Sigmoid colon (tissue), 7 donors: ENCODE results near the gene PRPF38A. TPM values are rescaled to one million over a fixed set of nuclear protein-coding genes. Genes with fewer than 3 reads are reported as not detected.

Source experiments
- DNase-seq: peaks from one replicate; pipeline ENCODE4 v3.0.0-alpha.2; 2019
- H3K27ac ChIP-seq, 4 donors: fragments of 200-600 bp; sonication (generic); one replicate each; pipeline ENCODE4 v1.5.1; 2016 to 2019; ENCODE audit warnings: mild to moderate bottlenecking in 1 of 4
- H3K27me3 ChIP-seq, 3 donors: fragments of 200-600 bp; sonication (generic); one replicate each; pipeline ENCODE4 v1.5.1; 2019; ENCODE audit warnings: mild to moderate bottlenecking in 1 of 3
- H3K36me3 ChIP-seq, 4 donors: fragments of 200-600 bp; sonication (generic); one replicate each; pipeline ENCODE4 v1.5.1; 2016 to 2019
- H3K4me1 ChIP-seq, 4 donors: fragments of 200-600 bp; sonication (generic); one replicate each; pipeline ENCODE4 v1.5.1; 2017 to 2019
- H3K4me3 ChIP-seq, 4 donors: fragments of 200-600 bp; sonication (generic); one replicate each; pipeline ENCODE4 v1.5.1; 2017 to 2019; ENCODE audit warnings: mild to moderate bottlenecking in 2 of 4, moderate library complexity in 1 of 4
- H3K9me3 ChIP-seq, 4 donors: fragments of 200-600 bp in 3 of 4; sonication (generic) in 3 of 4; one replicate each; pipeline versions ENCODE4 v1.5.1 to v1.6.1; 2013 to 2019
- CTCF ChIP-seq, 4 experiments: fragments of 450-650 bp in 3 of 4; fragments of 200-600 bp in 1 of 4; IDR thresholded peaks; one replicate each; pipeline ENCODE4 v1.5.1; 2016 to 2019; ENCODE audit warnings: antibody characterized with exemption in 4 of 4, mild to moderate bottlenecking in 3 of 4, moderate library complexity in 2 of 4
- EP300 ChIP-seq, 4 donors: sonication (generic); formaldehyde crosslinking; IDR thresholded peaks; one replicate each; pipeline ENCODE4 v1.6.1; 2017; ENCODE audit warnings: antibody characterized with exemption in 4 of 4
- POLR2A ChIP-seq, 2 donors: fragments of 450-650 bp; IDR thresholded peaks; one replicate each; pipeline ENCODE4 v1.6.1; 2016; ENCODE audit warnings: antibody characterized with exemption in 2 of 2, mild to moderate bottlenecking in 2 of 2, moderate library complexity in 2 of 2
- POLR2AphosphoS5 ChIP-seq, 4 donors: sonication (generic); formaldehyde crosslinking; IDR thresholded peaks; one replicate each; pipeline ENCODE4 v1.6.1; 2017; ENCODE audit warnings: antibody characterized with exemption in 4 of 4
- WGBS, 2 donors: extraction: QIAGEN DNeasy Blood & Tissue Kit; methylation state at CpG; one replicate each; pipeline ENCODE4 v1.1.7; 2013; 5-methylcytosine and 5-hydroxymethylcytosine counted together
- intact Hi-C: fragments of 100-400 bp; cut with DNase I; formaldehyde crosslinking; loops from one replicate; pipeline ENCODE4 v1.15.1; 2023
- polyA plus RNA-seq, 3 donors: library from polyadenylated mRNA; stranded (reverse); fragments of 200-250 nt; gene quantifications; one replicate each; pipeline ENCODE4 v1.2.3, GENCODE V29; 2013
- total RNA-seq, 4 donors: library from RNA; depleted of rRNA; stranded (reverse); fragments of >200 nt; gene quantifications; one replicate each; pipeline ENCODE4 v1.1.0, GENCODE V29; 2016
- donor health status: healthy with polysubstance abuse.
- donor health status: Bipolar disorder and iron deficiency.
- donor health status: healthy.

Gene PRPF38A
- total and polyA plus RNA-seq, 7 donors: 12.4 to 29.8 (median 18.8) TPM

GRCh38 chr1:52416811-52417210 lies 12.4 kb downstream of the PRPF38A start:
- 91 to 94% methylated on average over 2 of the region's 2 CpGs for WGBS, 2 donors
- Histone ChIP-seq H3K4me1 (no peaks in the 10 kb centered on the region), H3K27ac (no peak overlapping the region), H3K36me3 (peaks cover 39 to 99% (median 55%) of the 10 kb centered on the region in 4 donors), H3K9me3 (no peaks in the 10 kb centered on the region), H3K27me3 (no peaks in the 10 kb centered on the region), H3K4me3 (no peak overlapping the region)
- DNase-seq: no peak
- intact Hi-C loops: no loop called here
- no peak for TF ChIP-seq POLR2AphosphoS5 (IDR thresholded peaks at IDR 0.05)

GRCh38 chr1:52420713-52421112 lies 16.3 kb downstream of the PRPF38A start:
- H3K27me3 ChIP-seq: no peaks in the 10 kb centered on the region
- H3K4me3 ChIP-seq: no peak overlapping the region
- no peaks in the 10 kb centered on the region for H3K9me3 ChIP-seq
- TF ChIP-seq POLR2AphosphoS5 (IDR thresholded peaks at IDR 0.05) (no peak), POLR2A (IDR thresholded peaks at IDR 0.05) (no peak), CTCF (IDR thresholded peaks at IDR 0.05) (no peak), EP300 (IDR thresholded peaks at IDR 0.05) (no peak)
- no peak overlapping the region for H3K27ac ChIP-seq
- no peaks in the 10 kb centered on the region for H3K4me1 ChIP-seq
- DNase-seq: no peak
- peaks cover 14 to 97% (median 24%) of the 10 kb centered on the region in 4 donors for H3K36me3 ChIP-seq
- intact Hi-C loops: no loop called here
- 23 to 82% methylated on average over 1 of the region's 1 CpG for WGBS, 2 donors

GRCh38 chr1:52423055-52423454 lies 18.7 kb downstream of the PRPF38A start:
- DNase-seq: no peak
- Histone ChIP-seq H3K4me3 (no peak overlapping the region), H3K36me3 (peaks cover 6 to 75% (median 12%) of the 10 kb centered on the region in 4 donors), H3K9me3 (no peaks in the 10 kb centered on the region), H3K27me3 (no peaks in the 10 kb centered on the region), H3K27ac (no peak overlapping the region), H3K4me1 (no peaks in the 10 kb centered on the region)
- TF ChIP-seq CTCF (IDR thresholded peaks at IDR 0.05) (no peak), POLR2AphosphoS5 (IDR thresholded peaks at IDR 0.05) (no peak), POLR2A (IDR thresholded peaks at IDR 0.05) (no peak), EP300 (IDR thresholded peaks at IDR 0.05) (no peak)
- 95 to 98% methylated on average over 2 of the region's 2 CpGs for WGBS, 2 donors
- intact Hi-C loops: no loop called here

- Histone ChIP-seq H3K36me3 (peaks cover 6 to 72% (median 8%) of the 10 kb centered on the region in 4 donors), H3K27me3 (no peaks in the 10 kb centered on the region), H3K27ac (no peak overlapping the region), H3K4me3 (no peak overlapping the region), H3K9me3 (no peaks in the 10 kb centered on the region), H3K4me1 (no peaks in the 10 kb centered on the region)
- 54 to 84% methylated on average over 9 of the region's 9 CpGs for WGBS, 2 donors
- intact Hi-C loops: no loop called here
- DNase-seq: no peak
- TF ChIP-seq POLR2A (IDR thresholded peaks at IDR 0.05) (no peak), CTCF (IDR thresholded peaks at IDR 0.05) (no peak), POLR2AphosphoS5 (IDR thresholded peaks at IDR 0.05) (no peak), EP300 (IDR thresholded peaks at IDR 0.05) (no peak)
These were observed 19.4 kb downstream of the PRPF38A start for GRCh38 chr1:52423771-52424170.

GRCh38 chr1:52424231-52424636 lies 19.8 kb downstream of the PRPF38A start:
- intact Hi-C loops: no loop called here
- TF ChIP-seq EP300 (IDR thresholded peaks at IDR 0.05) (no peak), CTCF (IDR thresholded peaks at IDR 0.05) (no peak), POLR2AphosphoS5 (IDR thresholded peaks at IDR 0.05) (no peak), POLR2A (IDR thresholded peaks at IDR 0.05) (no peak)
- H3K9me3 ChIP-seq: no peaks in the 10 kb centered on the region
- no peak for DNase-seq
- H3K4me1 ChIP-seq: no peaks in the 10 kb centered on the region
- H3K27me3 ChIP-seq: no peaks in the 10 kb centered on the region
- no peak overlapping the region for H3K4me3 ChIP-seq
- H3K27ac ChIP-seq: no peak overlapping the region
- H3K36me3 ChIP-seq: peaks cover 6 to 72% (median 6%) of the 10 kb centered on the region in 4 donors
